ENCODE results near the gene CSPG4. TPM values are rescaled to one million over a fixed set of nuclear protein-coding genes. Genes with fewer than 3 reads are reported as not detected.

CSPG4 gene
- total RNA-seq, 1 experiment from 2014 or later: 0.20 TPM

- Mint-ChIP-seq H3K4me3 (ENCODE audit: unreplicated experiment) (no peak overlapping the region), H3K4me1 (ENCODE audit: low read depth, unreplicated experiment) (no peaks in the 10 kb centered on the region), H3K27ac (ENCODE audit: unreplicated experiment) (no peak overlapping the region), H3K36me3 (ENCODE audit: insufficient read depth, unreplicated experiment) (no peaks in the 10 kb centered on the region), H3K9me3 (ENCODE audit: unreplicated experiment) (no peaks in the 10 kb centered on the region), H3K27me3 (ENCODE audit: insufficient read depth, unreplicated experiment) (no peaks in the 10 kb centered on the region)
- intact Hi-C loops (cut with micrococcal nuclease; ENCODE audit: unreplicated experiment): no loop called here
- DNase-seq: no peak
- Histone ChIP-seq H3K4me1 (no peaks in the 10 kb centered on the region), H3K36me3 (ENCODE audit: control insufficient read depth, insufficient read depth, low read length) (no peaks in the 10 kb centered on the region), H3K27me3 (replicated peaks; ENCODE audit: control insufficient read depth, insufficient read depth, low read length) (no peaks in the 10 kb centered on the region), H3K4me3 (ENCODE audit: low read depth, low read length) (no peak overlapping the region), H3K9me3 (no peaks in the 10 kb centered on the region)
- CTCF ChIA-PET: no interaction called here
- no peak for TF ChIP-seq CTCF (IDR thresholded peaks at IDR 0.05; ENCODE audit: insufficient read depth in 1 of 2, low read depth in 1 of 2, low read length in 1 of 2, severe bottlenecking in 1 of 2, unreplicated experiment in 1 of 2)
- BruUV-seq (replicated peaks): no TSS peak
- POLR2A ChIA-PET: no interaction called here
These were observed 15.1 kb downstream of the CSPG4 start for GRCh38 chr15:75697523-75697922.

- H3K4me1 Mint-ChIP-seq (ENCODE audit: low read depth, unreplicated experiment): no peaks in the 10 kb centered on the region
These were observed 15.8 kb downstream of the CSPG4 start for GRCh38 chr15:75696854-75697259.

GRCh38 chr15:75696311-75696720, 16.3 kb downstream of the CSPG4 start:
- H3K9me3 Mint-ChIP-seq (ENCODE audit: unreplicated experiment): no peaks in the 10 kb centered on the region
- ChIA-PET POLR2A (no interaction called here), CTCF (interaction anchor here (1.1 kb wide), 1 partner anchor 101 kb away, joined by 4 read pairs; no protein-coding TSS in a partner anchor)
- no peak overlapping the region for H3K4me3 Mint-ChIP-seq (ENCODE audit: unreplicated experiment)
- intact Hi-C loops (cut with micrococcal nuclease; ENCODE audit: unreplicated experiment): no loop called here
- no peaks in the 10 kb centered on the region for H3K27me3 Mint-ChIP-seq (ENCODE audit: insufficient read depth, unreplicated experiment)
- no TSS peak for BruUV-seq (replicated peaks)
- TF ChIP-seq CTCF (IDR thresholded peaks at IDR 0.05; ENCODE audit: insufficient read depth in 1 of 2, low read depth in 1 of 2, low read length in 1 of 2, severe bottlenecking in 1 of 2, unreplicated experiment in 1 of 2): no peak
- H3K4me1 Mint-ChIP-seq (ENCODE audit: low read depth, unreplicated experiment): no peaks in the 10 kb centered on the region
- H3K27ac Mint-ChIP-seq (ENCODE audit: unreplicated experiment): no peak overlapping the region
- DNase-seq: no peak
- Histone ChIP-seq H3K9me3 (no peaks in the 10 kb centered on the region), H3K27me3 (replicated peaks; ENCODE audit: control insufficient read depth, insufficient read depth, low read length) (no peaks in the 10 kb centered on the region), H3K36me3 (ENCODE audit: control insufficient read depth, insufficient read depth, low read length) (no peaks in the 10 kb centered on the region), H3K4me3 (ENCODE audit: low read depth, low read length) (no peak overlapping the region), H3K4me1 (no peaks in the 10 kb centered on the region)
- H3K36me3 Mint-ChIP-seq (ENCODE audit: insufficient read depth, unreplicated experiment): no peaks in the 10 kb centered on the region

More at GRCh38 chr15:75696854-75697259, 15.8 kb downstream of the CSPG4 start:
- H3K27ac Mint-ChIP-seq (ENCODE audit: unreplicated experiment): no peak overlapping the region
- H3K27me3 Mint-ChIP-seq (ENCODE audit: insufficient read depth, unreplicated experiment): no peaks in the 10 kb centered on the region
- no peak overlapping the region for H3K4me3 Mint-ChIP-seq (ENCODE audit: unreplicated experiment)
- H3K36me3 Mint-ChIP-seq (ENCODE audit: insufficient read depth, unreplicated experiment): no peaks in the 10 kb centered on the region
- ChIA-PET CTCF (interaction anchor here (0.5 to 1.1 kb wide), 2 partner anchors 101 to 1977 kb away, joined by 4 to 8 read pairs; no protein-coding TSS in a partner anchor), POLR2A (no interaction called here)
- BruUV-seq (replicated peaks): no TSS peak
- Histone ChIP-seq H3K9me3 (no peaks in the 10 kb centered on the region), H3K36me3 (ENCODE audit: control insufficient read depth, insufficient read depth, low read length) (no peaks in the 10 kb centered on the region), H3K4me3 (ENCODE audit: low read depth, low read length) (no peak overlapping the region), H3K27me3 (replicated peaks; ENCODE audit: control insufficient read depth, insufficient read depth, low read length) (no peaks in the 10 kb centered on the region), H3K4me1 (no peaks in the 10 kb centered on the region)
- no peak for DNase-seq
- TF ChIP-seq CTCF (IDR thresholded peaks at IDR 0.05; ENCODE audit: insufficient read depth in 1 of 2, low read depth in 1 of 2, low read length in 1 of 2, severe bottlenecking in 1 of 2, unreplicated experiment in 1 of 2): no peak
- no peaks in the 10 kb centered on the region for H3K9me3 Mint-ChIP-seq (ENCODE audit: unreplicated experiment)
- intact Hi-C loops (cut with micrococcal nuclease; ENCODE audit: unreplicated experiment): no loop called here
